Mesenchymal stem cell (in vitro differentiated cells and primary cell): ENCODE data around the gene TAPBP.
A peak's percentile ranks its signal among the peaks of the same experiment; 100 is the strongest.

Source experiments
- DNase-seq: peaks from one replicate; pipeline ENCODE4 v3.0.0-alpha.2; 2013
- H2AFZ ChIP-seq: one replicate; pipeline ENCODE4 v1.6.1; 2013; ENCODE audit warnings: low read depth, mild to moderate bottlenecking, control low read depth, inconsistent platforms, low read length, moderate library complexity
- H2AK5ac ChIP-seq: 2 replicates; pipeline ENCODE4 v1.6.1; 2013; ENCODE audit warnings: low read length, moderate library complexity, mild to moderate bottlenecking, inconsistent platforms; ENCODE audit not compliant: severe bottlenecking
- H2BK120ac ChIP-seq: one replicate; pipeline ENCODE4 v1.6.1; 2013; ENCODE audit warnings: low read depth, mild to moderate bottlenecking, inconsistent platforms, low read length, moderate library complexity
- H2BK12ac ChIP-seq, 2 experiments: one replicate each; pipeline ENCODE4 v1.6.1; 2013; ENCODE audit warnings: inconsistent platforms in 2 of 2, low read length in 2 of 2, mild to moderate bottlenecking in 2 of 2, moderate library complexity in 2 of 2, control low read depth in 1 of 2
- H2BK15ac ChIP-seq: one replicate; pipeline ENCODE4 v1.6.1; 2013; ENCODE audit warnings: mild to moderate bottlenecking, low read depth, inconsistent platforms; ENCODE audit not compliant: poor library complexity, severe bottlenecking
- H2BK5ac ChIP-seq: 2 replicates; pipeline ENCODE4 v1.6.1; 2013; ENCODE audit warnings: low read depth, mild to moderate bottlenecking, low read length, control low read depth, inconsistent platforms; ENCODE audit not compliant: poor library complexity, severe bottlenecking
- H3K14ac ChIP-seq, 2 experiments: one replicate each; pipeline ENCODE4 v1.6.1; 2013; ENCODE audit warnings: inconsistent platforms in 2 of 2, low read length in 2 of 2, control low read depth in 1 of 2, mild to moderate bottlenecking in 1 of 2, moderate library complexity in 1 of 2
- H3K18ac ChIP-seq, 2 experiments: one replicate each; pipeline ENCODE4 v1.6.1; 2013; ENCODE audit warnings: inconsistent platforms in 2 of 2, low read length in 2 of 2, control low read depth in 1 of 2, low read depth in 1 of 2, mild to moderate bottlenecking in 1 of 2
- H3K23ac ChIP-seq, 2 experiments: one replicate each; pipeline ENCODE4 v1.6.1; 2013; ENCODE audit warnings: inconsistent platforms in 2 of 2, low read length in 2 of 2, mild to moderate bottlenecking in 2 of 2, moderate library complexity in 2 of 2, control low read depth in 1 of 2
- H3K27ac ChIP-seq: 2 replicates; pipeline ENCODE4 v1.5.1; 2013; ENCODE audit warnings: mild to moderate bottlenecking, moderate library complexity, low read length, control low read depth, inconsistent platforms; ENCODE audit not compliant: poor library complexity, severe bottlenecking
- H3K27me3 ChIP-seq, 2 experiments: 2 replicates each; pipeline versions ENCODE4 v1.6.1 to v1.7.0; 2013; ENCODE audit warnings: low read length in 2 of 2, mild to moderate bottlenecking in 2 of 2, moderate library complexity in 2 of 2, control low read depth in 1 of 2, inconsistent platforms in 1 of 2; ENCODE audit not compliant: control insufficient read depth in 1 of 2, insufficient read depth in 1 of 2
- H3K36me3 ChIP-seq, 2 experiments: 2 replicates each; pipeline versions ENCODE4 v1.6.1 to v1.7.0; 2013; ENCODE audit warnings: low read length in 2 of 2, control low read depth in 1 of 2, inconsistent platforms in 1 of 2, low read depth in 1 of 2, mild to moderate bottlenecking in 1 of 2; ENCODE audit not compliant: insufficient read depth in 2 of 2, control insufficient read depth in 1 of 2
- H3K4ac ChIP-seq, 2 experiments: one replicate each; pipeline ENCODE4 v1.6.1; 2013; ENCODE audit warnings: inconsistent platforms in 2 of 2, low read length in 2 of 2, mild to moderate bottlenecking in 2 of 2, moderate library complexity in 2 of 2, control low read depth in 1 of 2, low read depth in 1 of 2
- H3K4me1 ChIP-seq: 2 replicates; pipeline ENCODE4 v1.6.1; 2013; ENCODE audit warnings: low read depth, low read length, control low read depth; ENCODE audit not compliant: control insufficient read depth, insufficient read depth
- H3K4me2 ChIP-seq: 2 replicates; pipeline ENCODE4 v1.6.1; 2013; ENCODE audit warnings: low read length, mild to moderate bottlenecking, inconsistent platforms; ENCODE audit not compliant: poor library complexity, severe bottlenecking
- H3K4me3 ChIP-seq, 2 experiments: 2 replicates each; pipeline versions ENCODE4 v1.5.1 to v1.7.0; 2013; ENCODE audit warnings: low read length in 2 of 2, mild to moderate bottlenecking in 2 of 2, control low read depth in 1 of 2, low read depth in 1 of 2; ENCODE audit not compliant: insufficient read depth in 1 of 2
- H3K79me1 ChIP-seq: replicated peaks from 2 replicates; pipeline ENCODE4 v1.6.1; 2013; ENCODE audit warnings: mild to moderate bottlenecking, control low read depth, low read length, inconsistent platforms; ENCODE audit not compliant: poor library complexity, severe bottlenecking
- H3K9ac ChIP-seq: 2 replicates; pipeline ENCODE4 v1.7.0; 2013; ENCODE audit warnings: mild to moderate bottlenecking, low read length, moderate library complexity
- H3K9me3 ChIP-seq: 2 replicates; pipeline ENCODE4 v1.7.0; 2013; ENCODE audit warnings: mild to moderate bottlenecking, low read length; ENCODE audit not compliant: control insufficient read depth
- H4K8ac ChIP-seq: one replicate; pipeline ENCODE4 v1.6.1; 2013; ENCODE audit warnings: inconsistent platforms, mild to moderate bottlenecking, low read length, moderate library complexity
- H4K91ac ChIP-seq: one replicate; pipeline ENCODE4 v1.6.1; 2013; ENCODE audit warnings: mild to moderate bottlenecking, low read length, inconsistent platforms
- WGBS: methylation state at CpG from one replicate; pipeline ENCODE4 v1.1.7; 2013; ENCODE audit warnings: mixed read lengths; 5-methylcytosine and 5-hydroxymethylcytosine counted together

Gene TAPBP

DNA sequence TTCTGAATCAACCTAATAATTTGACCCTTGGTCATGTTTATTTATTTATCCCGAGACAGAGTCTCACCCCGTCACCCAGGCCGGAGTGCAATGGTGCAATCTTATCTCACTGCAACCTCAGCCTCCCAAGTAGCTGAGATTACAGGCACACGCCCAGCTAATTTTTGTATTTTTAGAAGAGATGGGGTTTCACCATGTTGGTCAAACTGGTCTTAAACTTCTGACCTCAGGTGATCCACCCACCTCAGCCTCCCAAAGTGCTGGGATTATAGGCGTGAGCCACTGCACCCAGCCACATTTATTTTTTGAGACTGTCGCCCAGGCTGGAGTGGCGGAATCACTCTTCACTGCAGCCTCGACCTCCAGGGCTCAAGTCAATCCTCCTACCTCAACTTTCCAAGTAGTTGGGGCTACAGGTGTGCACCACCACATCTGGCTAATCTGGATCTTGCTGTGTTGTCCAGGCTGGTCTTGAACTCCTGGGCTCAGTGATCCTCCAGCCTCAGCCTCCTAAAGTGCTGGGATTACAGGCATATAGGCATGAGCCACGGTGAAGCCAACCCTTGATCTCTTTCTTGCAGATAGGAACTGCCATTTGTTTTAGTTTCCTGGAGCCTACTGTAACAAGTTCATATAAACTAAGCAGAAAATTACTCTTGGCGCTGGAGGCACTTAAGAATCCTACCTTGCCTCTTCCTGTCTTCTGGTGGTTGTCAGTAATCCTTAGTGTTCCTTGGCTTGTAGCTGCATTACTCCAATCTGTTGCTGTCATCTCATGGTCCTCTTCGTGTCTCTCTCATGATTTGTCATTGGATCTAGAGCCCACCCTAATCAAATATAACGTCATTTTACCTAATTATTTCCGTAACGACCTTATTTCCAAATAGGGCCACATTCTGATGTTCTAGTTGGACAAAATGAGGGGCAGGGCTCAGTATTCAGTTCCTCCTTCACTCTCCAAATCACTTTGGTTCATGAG lies 39.7 kb downstream of the TAPBP start:
- no peak overlapping the region for H3K4ac ChIP-seq
- no peak overlapping the region for H2AK5ac ChIP-seq
- H4K8ac ChIP-seq = peak overlapping the region; percentile 20
- no peak overlapping the region for H3K27ac ChIP-seq
- H3K9me3 ChIP-seq = no peaks in the 10 kb centered on the region
- no peak overlapping the region for H2BK120ac ChIP-seq
- peak overlapping the region; percentile 99 for H3K9ac ChIP-seq
- H2BK5ac ChIP-seq = no peak overlapping the region
- WGBS = 59% methylated on average over 14 of the region's 14 CpGs
- peak overlapping the region; percentile 55 for H4K91ac ChIP-seq
- H3K4me1 ChIP-seq = peaks cover 29% of the 10 kb centered on the region
- H2AFZ ChIP-seq = no peak overlapping the region
- H3K36me3 ChIP-seq = peaks cover 41 to 67% of the 10 kb centered on the region in 2 experiments
- H3K14ac ChIP-seq = peak overlapping the region in 1 of 2 experiments; percentile 36
- H3K4me2 ChIP-seq = peak overlapping the region; percentile 74
- H3K4me3 ChIP-seq = peak overlapping the region in 1 of 2 experiments; percentile 91
- H3K23ac ChIP-seq = no peak overlapping the region
- DNase-seq = no peak
- peaks cover 17% of the 10 kb centered on the region for H3K79me1 ChIP-seq
- H3K27me3 ChIP-seq = no peaks in the 10 kb centered on the region
- no peak overlapping the region for H2BK15ac ChIP-seq
- no peak overlapping the region for H3K18ac ChIP-seq
- peak overlapping the region in 1 of 2 experiments; percentile 42 for H2BK12ac ChIP-seq

DNA sequence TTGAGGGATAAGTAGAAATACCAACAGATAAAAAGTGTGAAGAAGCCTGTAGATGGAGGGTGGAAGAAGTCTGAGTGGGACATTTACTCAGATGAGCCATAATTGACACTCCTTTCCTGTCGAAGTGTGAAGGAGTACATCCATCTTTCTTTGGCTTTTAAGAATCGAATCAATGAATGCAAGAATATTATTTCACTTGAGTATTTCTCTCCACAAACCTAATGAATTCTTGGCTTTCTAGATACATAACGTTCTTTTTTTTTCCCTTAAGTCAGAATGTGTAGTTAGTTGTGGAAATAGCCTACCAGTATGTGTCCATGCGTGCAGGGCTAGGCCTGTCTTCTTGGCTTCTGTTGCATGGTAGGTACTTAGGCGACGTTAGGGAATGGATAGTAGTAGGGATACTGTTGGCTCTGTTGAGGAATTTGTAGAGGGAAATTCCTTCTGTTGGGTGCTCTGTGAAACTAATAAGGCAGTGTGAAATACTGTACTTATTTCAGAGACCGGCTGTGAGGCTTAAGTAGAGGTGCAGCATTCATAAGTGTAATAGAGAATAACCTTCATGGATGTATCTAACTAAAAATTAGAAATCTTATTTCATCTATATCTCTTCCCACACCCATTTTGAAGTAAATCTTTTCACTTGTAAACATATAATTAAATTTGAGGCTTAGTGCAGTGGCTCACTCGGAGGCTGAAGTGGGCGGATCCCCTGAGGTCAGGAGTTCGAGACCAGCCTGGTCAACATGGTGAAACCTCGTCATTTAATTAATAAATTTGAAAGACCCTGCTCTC lies 40.6 kb downstream of the TAPBP start:
- Histone ChIP-seq H3K9ac (peak overlapping the region; percentile 99), H3K79me1 (peaks cover 25% of the 10 kb centered on the region), H2BK15ac (no peak overlapping the region), H3K27ac (no peak overlapping the region), H3K4me2 (peak overlapping the region; percentile 69), H3K36me3 (peaks cover 38 to 67% of the 10 kb centered on the region in 2 experiments), H2BK120ac (no peak overlapping the region), H3K23ac (no peak overlapping the region), H2BK12ac (no peak overlapping the region), H3K4me3 (peak overlapping the region in 1 of 2 experiments; percentile 91), H3K4ac (no peak overlapping the region), H3K27me3 (no peaks in the 10 kb centered on the region), H2BK5ac (no peak overlapping the region), H2AK5ac (no peak overlapping the region), H3K18ac (no peak overlapping the region), H3K9me3 (no peaks in the 10 kb centered on the region), H4K8ac (no peak overlapping the region), H4K91ac (no peak overlapping the region), H2AFZ (no peak overlapping the region), H3K4me1 (peaks cover 26% of the 10 kb centered on the region), H3K14ac (no peak overlapping the region)
- no peak for DNase-seq
- 56% methylated on average over 8 of the region's 11 CpGs for WGBS

DNA sequence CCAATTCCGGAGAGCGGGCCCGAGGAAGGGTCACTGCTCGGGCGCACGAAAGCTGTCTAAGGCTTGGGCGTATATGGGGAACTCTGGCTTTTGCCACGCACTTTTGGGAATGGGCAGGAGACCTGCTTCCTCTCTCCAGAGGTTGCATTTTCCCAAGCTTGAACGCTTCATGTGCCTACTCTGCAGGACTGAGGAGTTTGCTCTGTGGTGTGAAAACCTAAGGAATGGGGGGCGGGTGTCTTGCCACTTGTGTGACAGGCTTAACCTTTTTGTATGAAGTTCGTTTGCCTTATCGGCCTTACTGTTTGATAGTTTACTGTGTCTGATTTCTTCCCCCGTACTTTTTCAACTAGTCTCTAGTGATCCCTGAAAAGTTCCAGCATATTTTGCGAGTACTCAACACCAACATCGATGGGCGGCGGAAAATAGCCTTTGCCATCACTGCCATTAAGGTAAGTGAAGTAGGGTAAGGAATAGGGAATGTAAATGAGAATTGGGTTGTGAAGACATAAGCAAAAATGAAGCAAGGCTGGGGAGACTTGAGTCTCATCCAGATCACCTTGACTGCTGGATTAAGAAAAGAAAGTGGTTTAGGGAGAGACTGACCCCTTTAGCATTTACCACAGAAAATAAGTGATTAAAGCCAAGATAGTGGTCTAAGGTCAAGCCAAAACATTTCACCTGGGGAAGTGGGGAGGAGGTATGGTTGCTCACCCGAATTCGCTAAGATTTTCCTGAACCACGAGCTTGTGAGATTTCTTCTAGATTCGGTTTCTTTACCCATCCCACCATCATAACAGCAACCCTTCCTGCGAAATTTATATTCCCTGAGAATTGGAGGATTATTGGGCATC lies 41.4 kb downstream of the TAPBP start:
- H2BK120ac ChIP-seq = no peak overlapping the region
- WGBS = 3% methylated on average over 20 of the region's 22 CpGs
- H3K9me3 ChIP-seq = no peaks in the 10 kb centered on the region
- no peak overlapping the region for H2BK12ac ChIP-seq
- H3K4me2 ChIP-seq = peak overlapping the region; percentile 69
- DNase-seq = no peak
- peak overlapping the region; percentile 28 for H2AK5ac ChIP-seq
- no peak overlapping the region for H4K91ac ChIP-seq
- H3K14ac ChIP-seq = no peak overlapping the region
- peaks cover 26% of the 10 kb centered on the region for H3K79me1 ChIP-seq
- peaks cover 18% of the 10 kb centered on the region for H3K4me1 ChIP-seq
- peak overlapping the region; percentile 49 to 78 for H3K18ac ChIP-seq
- no peak overlapping the region for H2BK15ac ChIP-seq
- peak overlapping the region; percentile 76 to 91 for H3K4me3 ChIP-seq
- H3K36me3 ChIP-seq = peaks cover 41 to 70% of the 10 kb centered on the region in 2 experiments
- H3K9ac ChIP-seq = peak overlapping the region; percentile 99
- peak overlapping the region; percentile 86 for H3K27ac ChIP-seq
- H3K4ac ChIP-seq = peak overlapping the region; percentile 1 to 57
- no peak overlapping the region for H3K23ac ChIP-seq
- peak overlapping the region; percentile 8 for H4K8ac ChIP-seq
- H2BK5ac ChIP-seq = no peak overlapping the region
- no peak overlapping the region for H2AFZ ChIP-seq
- H3K27me3 ChIP-seq = no peaks in the 10 kb centered on the region
